ENCODE data around the gene EPHA5.
"Not testable (repeated sequence)": the region's sequence is repeated elsewhere in the genome, so short reads cannot be mapped to it uniquely, and the experiment has no call there.

Gene EPHA5

DNA sequence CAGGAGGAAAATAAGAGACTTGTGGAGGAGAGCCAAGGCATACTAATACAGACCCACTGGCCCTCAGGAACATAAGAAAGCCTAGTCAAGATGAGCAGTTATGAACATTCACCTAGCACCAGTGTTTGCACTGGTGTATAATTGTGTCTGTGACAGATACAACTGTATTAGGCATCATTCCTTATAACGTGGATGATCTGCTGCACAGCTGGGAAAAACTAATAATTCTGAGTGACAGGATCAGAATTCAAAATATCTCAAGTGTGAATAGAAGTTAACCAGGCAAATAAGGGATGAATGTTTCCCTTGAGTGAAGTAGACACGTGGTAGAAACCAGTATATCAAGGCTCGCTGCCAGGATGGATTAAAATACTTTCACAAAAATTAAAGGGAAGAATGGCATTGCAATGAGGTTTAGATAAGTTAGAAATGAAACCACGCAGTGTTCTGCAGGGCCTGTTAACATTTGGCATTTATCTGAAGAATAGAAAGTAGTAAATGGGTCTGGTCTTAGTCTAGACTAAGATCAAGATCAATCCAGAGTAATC lies 325.9 kb downstream of the EPHA5 start:
- no peak for DNase-seq

GRCh38 chr4:65343342-65343741 lies 326.9 kb downstream of the EPHA5 start:
- no peak for DNase-seq

- DNase-seq = no peak
Observed at GRCh38 chr4:65341557-65341956, 328.7 kb downstream of the EPHA5 start.

DNA sequence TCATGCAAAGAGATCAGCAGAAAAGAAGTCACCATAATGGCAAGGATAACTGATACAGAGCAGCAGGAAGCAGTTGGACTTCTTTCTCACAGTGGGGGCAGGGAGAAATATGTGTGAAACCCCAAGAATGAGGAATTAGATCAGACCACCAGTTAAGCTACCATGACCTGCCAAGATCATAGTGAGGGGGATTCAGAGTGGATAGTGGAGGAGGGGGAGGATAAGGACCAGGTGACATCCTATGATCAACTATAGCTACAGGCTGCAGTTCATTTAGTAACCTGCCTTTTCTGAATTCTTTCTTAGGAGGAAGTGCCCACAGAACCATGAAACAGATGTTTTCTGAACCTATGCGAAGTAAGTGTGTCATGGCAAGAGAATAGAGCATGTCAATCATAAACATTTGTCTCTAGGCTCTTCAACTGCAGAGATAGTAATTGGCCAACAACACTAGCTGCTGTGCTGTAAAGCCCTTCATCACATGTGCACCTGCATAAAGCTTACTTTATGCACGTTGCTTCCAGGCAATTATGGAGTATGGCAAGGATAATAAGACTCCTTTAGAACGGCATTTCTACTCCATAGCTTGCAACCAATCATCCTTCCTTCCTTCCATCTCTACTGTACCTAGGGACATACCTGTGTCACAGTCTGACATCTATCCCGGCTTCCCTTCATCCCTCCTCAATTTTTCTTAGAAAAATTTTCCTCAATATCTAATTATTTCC lies 329.7 kb downstream of the EPHA5 start:
- DNase-seq = no peak

GRCh38 chr4:65337371-65337770 lies 332.9 kb downstream of the EPHA5 start:
- no peak for DNase-seq

- DNase-seq = no peak
Observed at GRCh38 chr4:65336465-65336864, 333.8 kb downstream of the EPHA5 start.

DNA sequence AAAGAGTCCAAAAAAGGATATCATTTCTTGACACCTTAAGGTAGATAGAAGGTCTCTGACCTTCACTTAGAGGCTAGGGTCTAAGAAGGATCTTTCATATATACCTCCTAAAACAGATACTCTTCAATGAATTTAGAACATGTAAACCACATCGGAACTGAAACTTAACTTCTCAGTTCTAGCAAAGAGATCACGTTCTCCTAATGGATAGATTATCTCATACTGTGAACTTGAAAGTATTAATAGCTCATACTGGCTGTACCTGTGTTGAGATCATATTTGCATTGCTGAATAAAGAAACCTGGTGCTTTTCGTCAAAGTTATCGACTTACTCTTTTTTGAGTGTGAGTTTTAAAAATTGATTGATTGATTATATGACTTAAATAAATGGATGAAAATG lies 353.8 kb downstream of the EPHA5 start:
- no peak for DNase-seq

DNA sequence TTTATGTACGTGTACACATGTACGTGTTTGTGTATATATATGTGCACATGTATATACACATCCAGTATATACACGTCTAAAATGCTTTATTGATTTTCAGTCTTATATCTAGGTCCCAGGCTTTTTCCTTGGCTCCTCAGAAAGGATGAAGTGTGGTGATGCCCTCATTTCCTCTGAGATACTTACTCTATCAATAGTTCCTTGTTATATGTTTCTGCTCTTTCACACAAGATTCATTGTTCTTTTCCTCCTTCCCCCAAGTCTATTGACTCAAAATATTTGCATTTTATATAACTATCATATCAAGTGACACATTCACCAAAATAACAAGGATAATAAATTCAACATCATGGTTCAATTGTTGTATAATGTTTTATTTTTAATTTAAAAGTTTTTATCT lies 359.2 kb downstream of the EPHA5 start:
- DNase-seq = no peak

- DNase-seq = no peak
Observed at GRCh38 chr4:65310586-65310985, 359.7 kb downstream of the EPHA5 start.

- DNase-seq = not testable (repeated sequence)
Observed at GRCh38 chr4:65308626-65309025, 361.7 kb downstream of the EPHA5 start.

- no peak for DNase-seq
Observed at GRCh38 chr4:65302145-65302544, 368.1 kb downstream of the EPHA5 start.

GRCh38 chr4:65296246-65296645 lies 374.0 kb downstream of the EPHA5 start:
- DNase-seq = no peak

DNA sequence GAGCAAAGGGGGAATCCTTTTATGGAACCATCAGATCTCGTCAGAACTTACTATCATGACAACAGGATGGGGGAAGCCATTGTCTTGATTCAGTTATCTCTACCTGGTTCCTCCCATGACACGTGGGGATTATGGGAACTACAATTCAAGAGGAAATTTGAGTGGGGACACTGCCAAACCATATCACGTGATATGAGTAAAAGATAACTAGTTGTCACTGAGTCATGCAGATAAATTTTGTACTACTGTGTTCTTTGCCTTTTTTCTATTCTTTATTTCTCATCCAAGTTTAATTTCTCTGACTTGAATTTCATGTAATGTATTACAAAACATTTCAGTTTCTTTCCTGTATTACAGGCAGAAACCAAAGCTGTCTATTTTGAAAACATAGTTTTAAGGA lies 383.2 kb downstream of the EPHA5 start:
- DNase-seq = no peak

All from activated CD4-positive, alpha-beta T cell treated with anti-CD3 and anti-CD28 coated beads, Interleukin-2, Interleukin-6, amounts not matched to agents 100 ng/mL and 50 ng/mL, durations not matched to agents 16 hours and 8 hours (primary cell).